GM18505 (cell line): Measurements from ENCODE around the gene BOD1L1.
A peak's percentile ranks its signal among the peaks of the same experiment; 100 is the strongest.
"Not testable (repeated sequence)": the region's sequence is repeated elsewhere in the genome, so short reads cannot be mapped to it uniquely, and the experiment has no call there.

ENCODE experiments used
- ATAC-seq: cut with Tn5 transposase; IDR thresholded peaks from one replicate; pipeline ENCODE4 v1.9.1; 2021; ENCODE audit not compliant: unreplicated experiment
- POLR2A ChIP-seq: IDR thresholded peaks from 4 replicates; pipeline ENCODE4 v1.6.1; 2011; ENCODE audit warnings: borderline replicate concordance; ENCODE audit not compliant: insufficient read depth, insufficient read length; ENCODE audit errors: extremely low read depth

Gene BOD1L1

DNA sequence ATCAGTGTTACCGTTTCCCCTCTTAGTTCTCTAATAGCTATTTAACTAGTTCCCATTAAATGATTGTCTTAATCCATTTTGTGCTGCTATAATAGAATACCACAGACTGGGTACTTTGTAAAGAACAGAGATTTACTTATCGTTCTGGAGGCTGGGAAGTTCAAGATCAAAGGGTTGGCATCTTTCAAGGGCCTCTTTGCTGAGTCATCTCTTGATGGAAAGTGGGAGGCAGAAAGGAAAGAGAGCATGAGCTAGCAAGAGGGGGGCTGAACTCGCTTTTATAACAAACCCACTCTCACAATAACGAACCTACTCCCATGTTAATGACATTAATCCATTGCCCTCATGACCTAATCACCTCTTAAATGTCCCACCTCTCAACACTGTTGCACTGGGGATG is 65.9 kb downstream of the BOD1L1 start:
- no peak for ATAC-seq
- TF ChIP-seq POLR2A: no peak

DNA sequence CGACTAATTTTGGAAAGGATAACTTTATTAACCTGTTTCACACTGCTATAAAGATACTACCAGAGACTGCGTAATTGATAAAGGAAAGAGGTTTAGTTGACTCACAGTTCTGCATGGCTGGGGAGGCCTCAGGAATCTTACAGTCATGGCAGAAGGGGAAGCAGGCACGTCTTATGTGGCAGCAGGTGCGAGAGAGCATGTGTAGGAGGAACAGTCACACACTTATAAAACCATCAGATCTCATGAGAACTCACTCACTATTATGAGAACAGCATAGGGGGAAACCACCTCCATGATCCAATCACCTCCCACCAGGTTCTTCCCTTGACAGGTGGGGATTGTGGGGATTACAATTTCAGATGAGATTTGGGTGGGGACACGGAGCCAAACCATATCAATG is 67.4 kb downstream of the BOD1L1 start:
- not testable (repeated sequence) for ATAC-seq

DNA sequence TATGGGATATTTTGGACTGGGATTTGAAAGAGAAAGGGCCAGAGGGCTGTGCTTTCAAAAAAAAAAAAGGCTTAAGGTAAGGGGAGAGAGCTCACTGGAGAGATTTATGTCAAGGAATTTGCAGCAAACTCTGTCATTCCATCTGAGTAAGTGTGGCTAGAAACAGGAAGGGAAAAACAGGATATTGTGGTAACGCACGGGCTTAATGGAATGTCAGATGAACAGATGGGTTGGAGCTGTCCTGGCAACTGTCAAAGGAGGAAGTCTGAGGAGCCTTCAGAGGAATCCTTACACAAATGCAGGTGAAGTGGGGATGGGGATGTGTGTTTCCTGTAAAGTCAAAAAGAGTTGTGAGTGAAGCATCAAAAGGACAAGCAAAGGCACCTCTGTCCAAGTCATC is 68.1 kb downstream of the BOD1L1 start:
- no peak for TF ChIP-seq POLR2A
- ATAC-seq: no peak

DNA sequence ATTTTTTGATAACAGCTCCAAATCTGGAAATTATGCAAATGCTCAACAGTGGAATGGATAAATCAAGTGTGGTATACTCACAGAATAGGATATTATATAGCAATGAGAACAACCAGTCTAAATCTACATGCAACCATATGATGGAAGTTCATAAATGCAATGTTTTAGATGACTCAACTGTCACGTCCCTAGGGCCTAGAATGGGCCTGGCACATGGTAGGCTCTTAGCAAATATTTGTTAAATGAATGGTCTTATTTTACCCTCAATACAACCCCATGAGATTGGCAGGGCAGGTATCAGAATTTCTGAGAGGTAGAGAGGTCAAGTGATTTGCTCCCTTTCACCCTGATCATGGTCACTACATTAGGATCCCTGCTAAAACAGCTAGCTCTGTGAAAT is 68.6 kb downstream of the BOD1L1 start:
- TF ChIP-seq POLR2A: no peak
- ATAC-seq: no peak

DNA sequence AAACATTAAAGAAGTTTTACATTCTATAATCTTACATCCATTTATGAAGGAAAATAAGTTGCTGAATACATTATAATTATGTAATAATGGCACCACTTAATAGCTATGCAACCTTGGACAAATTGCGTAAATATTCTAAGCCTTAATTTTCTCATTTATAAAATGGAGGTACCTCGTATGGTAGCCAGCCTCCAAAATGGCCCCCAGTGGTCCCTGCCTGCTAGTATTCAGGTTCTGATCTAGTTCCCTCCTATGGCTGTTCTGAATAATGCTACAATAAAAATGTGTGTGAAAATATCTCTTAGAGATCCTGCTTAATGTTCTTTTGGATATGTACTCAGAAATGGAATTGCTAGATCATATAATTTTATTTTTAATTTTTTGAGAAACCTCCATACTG is 72.2 kb downstream of the BOD1L1 start:
- no peak for TF ChIP-seq POLR2A
- no peak for ATAC-seq

DNA sequence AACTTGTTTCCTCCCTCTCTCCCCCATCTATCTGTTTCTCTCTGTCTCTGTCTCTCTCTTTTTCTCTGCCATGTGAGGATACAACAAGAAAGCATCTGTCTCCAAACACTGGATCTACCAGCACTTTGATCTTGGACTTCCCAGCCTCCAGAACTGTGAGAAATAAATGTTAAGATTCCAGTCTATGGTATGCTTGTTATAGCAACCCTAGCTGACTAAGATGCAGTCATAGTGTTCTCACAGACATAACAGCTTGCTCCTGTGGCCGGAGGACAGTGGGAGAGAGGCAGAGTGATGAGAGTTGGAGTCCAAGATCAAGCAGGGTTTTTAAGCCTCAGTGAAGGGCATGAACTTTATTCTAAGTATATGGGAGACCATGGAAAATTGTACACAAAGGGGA is 74.4 kb downstream of the BOD1L1 start:
- no peak for ATAC-seq
- TF ChIP-seq POLR2A: no peak

DNA sequence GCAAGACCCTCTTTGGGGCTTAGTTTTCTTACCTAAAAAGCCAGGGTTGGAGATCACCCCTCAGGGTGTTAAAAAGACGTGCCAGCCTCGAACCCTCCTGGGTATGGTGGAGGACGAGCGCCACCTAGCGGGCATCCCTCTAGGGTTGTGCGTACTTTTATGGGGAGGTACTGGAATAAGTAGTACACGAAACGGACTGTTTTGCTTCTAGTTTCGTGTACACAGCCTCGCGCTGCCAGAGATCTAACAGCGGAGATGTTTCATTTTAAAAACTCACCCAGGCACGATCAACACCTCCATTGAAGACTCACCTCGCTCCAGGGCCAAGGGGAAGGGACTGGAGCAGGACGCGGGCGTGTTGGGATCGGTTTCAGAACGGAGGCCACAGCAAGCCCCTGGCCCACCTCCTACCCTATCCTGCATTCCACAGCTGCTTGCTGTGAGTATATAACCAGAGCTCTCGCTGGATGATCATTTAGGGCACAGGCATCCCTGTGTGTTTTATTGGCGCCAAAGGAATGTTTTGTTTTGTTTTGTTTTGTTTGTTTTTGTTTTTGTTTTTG is 78.5 kb downstream of the BOD1L1 start:
- no peak for TF ChIP-seq POLR2A
- ATAC-seq: peak; percentile 74

DNA sequence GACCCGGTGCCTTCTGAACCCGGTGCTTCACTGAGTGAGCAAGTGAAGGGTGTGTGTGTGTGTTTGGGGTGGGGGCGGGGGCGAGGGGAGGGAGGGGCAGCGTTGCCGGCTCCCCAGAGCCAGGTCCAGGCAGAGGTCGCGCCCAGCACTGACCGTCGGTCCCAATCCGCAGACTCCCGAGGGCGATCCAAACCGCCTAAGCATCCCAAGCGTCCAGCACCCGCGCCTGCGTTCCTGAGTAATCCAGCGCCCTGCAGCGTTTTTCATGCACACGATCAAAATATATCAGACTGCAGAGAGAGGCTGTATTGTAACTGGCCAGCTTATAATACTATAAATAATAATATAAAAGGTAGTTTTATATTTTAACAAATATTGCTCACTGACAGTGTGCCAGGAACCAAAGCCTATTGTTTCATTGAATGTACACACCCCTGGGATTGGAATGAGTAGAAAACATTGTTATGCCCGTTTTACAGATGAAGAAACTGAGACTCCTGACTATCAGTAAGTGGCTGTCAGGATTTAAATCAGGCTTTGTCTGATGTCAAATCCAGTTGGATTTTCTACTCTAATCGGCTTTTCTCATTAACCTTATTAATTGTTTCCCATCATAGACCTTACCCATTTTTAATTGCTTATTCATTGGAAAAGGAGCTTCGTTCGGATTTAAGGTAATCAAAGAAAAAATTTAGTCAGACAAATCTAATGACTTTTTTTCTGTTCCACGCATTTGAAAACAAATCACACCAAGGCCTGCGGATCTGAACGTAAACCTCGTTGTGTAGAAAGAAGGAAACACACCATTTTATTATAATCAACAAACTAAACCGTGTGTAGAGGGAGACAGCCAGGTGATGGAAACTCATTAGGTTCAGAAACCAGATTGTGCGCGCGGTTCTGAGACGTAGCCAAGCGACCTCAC is 79.2 kb downstream of the BOD1L1 start:
- no peak for TF ChIP-seq POLR2A
- ATAC-seq: no peak

DNA sequence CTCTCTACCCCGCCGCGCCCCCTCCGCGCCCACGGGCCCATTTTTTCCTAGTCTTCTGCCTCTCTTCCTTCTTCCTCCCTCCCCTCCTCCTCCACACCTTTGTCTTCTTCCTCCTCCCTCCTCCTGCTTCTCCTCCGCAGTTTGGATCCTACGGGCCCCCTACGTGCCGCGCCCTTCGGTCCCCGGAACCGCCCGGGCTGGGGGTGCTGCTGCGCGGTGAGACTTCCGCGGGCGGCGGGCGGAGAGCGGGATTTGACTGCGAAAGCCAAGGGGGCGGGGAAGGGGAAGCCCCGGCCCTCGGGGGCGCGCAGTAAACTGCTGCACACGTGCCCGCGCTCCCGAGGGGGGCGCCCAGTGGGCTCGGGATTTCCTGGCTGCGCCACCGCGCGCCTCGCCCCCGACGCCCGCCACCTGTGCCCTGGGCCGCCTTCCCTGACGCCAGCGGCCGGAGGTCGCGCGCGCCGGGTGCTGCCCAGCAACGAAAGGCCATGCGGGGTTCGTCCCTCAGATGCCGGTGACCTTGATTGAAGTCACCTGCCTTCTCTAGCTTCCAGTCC is 80.0 kb downstream of the BOD1L1 start:
- TF ChIP-seq POLR2A: no peak
- no peak for ATAC-seq

DNA sequence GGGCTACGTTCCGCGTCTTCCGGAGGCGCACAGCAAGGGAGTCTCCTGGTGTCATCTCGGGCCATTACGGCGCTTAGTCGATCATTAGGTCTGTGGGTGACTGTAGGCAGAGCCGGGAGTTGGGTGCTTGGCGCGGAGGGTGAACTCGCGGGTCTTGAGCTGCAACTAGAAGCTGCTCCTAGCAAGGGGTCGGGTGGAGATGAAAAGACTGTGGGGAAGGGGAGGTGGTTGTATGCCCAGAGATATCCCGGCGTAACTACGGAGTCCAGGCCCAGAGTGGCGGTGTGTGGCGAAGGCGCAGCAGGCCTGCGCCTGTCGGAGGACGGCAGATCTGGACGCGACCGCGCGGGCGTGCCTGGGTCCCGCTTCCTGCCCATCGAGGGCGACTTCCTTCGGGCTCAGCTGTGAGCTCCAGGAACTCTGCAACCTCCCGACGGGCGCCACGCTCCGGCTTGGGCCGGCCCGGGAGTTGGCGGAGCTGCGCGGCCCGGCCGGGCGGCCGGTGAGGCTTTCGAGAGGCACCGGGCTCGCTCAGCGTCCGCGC is 80.5 kb downstream of the BOD1L1 start:
- TF ChIP-seq POLR2A: no peak
- ATAC-seq: no peak

DNA sequence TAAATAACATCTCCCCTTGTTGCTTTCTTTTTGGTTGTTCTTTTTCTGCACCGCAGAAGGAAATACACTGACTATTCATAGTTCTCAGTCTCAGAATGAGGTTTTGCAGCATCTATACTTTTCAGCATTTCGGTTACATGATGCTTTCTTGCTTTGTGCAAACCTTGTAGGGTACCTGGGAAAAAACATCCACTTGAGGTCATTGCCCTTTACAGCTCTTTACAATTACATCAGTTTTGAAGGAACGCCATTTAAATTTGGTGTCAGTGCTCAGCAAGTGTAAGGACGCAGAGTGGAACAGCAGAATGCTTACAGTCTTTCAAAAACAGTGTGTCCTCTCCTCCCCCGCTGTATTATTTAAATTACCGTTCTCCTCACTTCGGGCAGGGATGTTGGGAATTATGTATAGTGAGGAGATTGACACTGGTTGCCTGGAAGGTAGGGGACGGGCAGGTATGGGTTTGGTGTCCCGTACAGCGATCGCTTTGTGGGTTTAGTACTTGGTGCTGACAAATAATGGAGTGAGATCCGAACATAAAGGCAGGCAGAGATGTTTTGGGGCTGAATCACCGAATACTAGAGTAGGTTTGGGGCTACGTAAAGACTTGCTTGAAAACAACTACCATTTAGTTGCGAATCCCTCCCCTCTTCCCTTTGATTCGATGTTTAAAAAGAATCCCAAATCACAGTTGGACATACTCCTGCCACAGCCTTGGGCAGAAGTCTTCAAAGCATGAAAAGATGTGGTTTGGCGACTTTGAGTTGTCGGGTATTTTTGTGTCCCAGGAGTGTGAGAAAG is 81.2 kb downstream of the BOD1L1 start:
- TF ChIP-seq POLR2A: no peak
- no peak for ATAC-seq

DNA sequence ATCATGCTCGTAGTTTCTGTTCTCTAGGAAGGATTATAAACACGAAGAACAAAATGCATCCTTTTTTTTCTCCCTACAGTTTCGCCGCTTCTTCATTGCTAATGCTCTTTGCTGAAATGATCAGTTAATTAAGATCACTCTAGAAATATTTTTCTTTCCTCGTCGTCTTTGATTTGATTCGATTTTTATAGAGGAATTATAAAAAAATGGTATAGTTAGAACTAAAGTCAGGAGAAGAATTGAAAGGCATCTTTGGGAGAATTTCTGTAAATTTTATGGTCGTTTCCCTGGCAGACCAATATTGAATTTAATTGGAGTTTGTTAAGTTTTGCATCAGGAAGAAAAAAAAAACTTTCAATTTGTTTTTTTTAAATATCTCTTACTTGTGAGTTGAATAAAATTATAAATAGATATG is 82.1 kb downstream of the BOD1L1 start:
- no peak for ATAC-seq

More for the DNA sequence above, 82.1 kb downstream of the BOD1L1 start:
- no peak for TF ChIP-seq POLR2A
